ENCODE measurements around the gene RAD51B.
"Not testable (repeated sequence)": the region's sequence is repeated elsewhere in the genome, so short reads cannot be mapped to it uniquely, and the experiment has no call there.

Gene RAD51B

DNA sequence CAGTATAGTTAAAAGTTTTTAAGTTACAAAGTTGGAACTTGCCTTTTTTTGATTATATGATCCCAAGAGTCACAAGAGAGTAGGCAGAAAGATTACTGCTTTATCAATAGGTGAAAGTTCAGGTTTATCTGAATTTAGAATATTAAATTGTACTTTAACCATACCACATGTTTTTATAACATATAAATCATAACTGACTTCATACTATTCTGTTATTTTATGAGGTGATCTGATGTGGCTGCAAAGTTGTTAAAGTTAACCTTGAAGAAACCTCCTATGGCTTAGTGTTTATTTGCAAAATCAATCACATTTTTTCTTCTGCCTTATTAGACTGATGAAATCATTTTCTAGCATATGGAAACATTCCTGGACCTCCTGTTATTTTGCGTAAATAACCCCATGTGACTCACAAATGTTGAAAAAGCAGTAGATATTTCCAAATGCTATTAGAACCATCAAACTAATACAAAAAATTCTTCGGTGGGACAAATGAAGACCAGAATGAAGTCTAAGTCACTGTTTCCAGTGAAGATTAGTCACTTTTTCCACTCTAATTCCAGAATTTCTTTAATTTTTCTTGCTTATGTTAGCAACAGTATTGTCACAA lies 132.1 kb downstream of the RAD51B start:
- no peak for DNase-seq

DNA sequence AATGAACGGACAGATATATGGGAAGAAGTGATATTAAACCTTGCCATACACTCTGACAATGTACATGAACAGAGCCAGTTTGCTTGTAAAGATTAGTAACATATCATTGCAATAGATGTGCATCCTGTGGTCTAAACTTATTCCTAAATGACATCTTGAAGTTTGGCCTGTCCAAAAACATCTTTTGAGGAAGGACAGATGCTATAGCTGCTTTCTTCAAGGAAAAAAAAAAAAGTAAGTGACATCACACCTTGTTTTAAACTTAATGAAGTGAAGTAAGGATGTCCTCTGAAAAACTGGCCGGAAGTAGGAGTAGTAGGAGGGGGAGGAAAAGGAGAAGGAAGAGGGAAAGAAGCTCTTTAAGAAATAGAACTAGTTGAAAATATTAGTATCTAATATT lies 132.8 kb downstream of the RAD51B start:
- no peak for DNase-seq

DNA sequence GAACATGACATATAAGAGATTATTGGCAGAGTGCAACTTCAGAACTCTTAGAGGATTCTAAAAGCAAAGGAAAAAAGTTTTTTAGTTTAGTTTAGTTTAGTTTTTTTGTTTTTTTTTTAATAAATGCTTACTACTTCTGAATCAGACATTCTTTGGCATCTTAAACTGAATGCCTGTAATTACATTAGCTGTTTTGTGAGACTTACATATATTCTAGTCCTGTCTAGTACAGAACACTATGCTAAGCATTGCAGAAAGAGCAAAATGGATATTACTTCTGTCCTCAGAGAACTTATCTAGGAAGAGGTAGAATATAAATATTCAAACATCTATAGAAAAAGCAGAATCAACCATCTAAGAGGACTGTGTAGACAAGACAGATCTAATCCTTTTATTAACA lies 133.2 kb downstream of the RAD51B start:
- no peak for DNase-seq

DNA sequence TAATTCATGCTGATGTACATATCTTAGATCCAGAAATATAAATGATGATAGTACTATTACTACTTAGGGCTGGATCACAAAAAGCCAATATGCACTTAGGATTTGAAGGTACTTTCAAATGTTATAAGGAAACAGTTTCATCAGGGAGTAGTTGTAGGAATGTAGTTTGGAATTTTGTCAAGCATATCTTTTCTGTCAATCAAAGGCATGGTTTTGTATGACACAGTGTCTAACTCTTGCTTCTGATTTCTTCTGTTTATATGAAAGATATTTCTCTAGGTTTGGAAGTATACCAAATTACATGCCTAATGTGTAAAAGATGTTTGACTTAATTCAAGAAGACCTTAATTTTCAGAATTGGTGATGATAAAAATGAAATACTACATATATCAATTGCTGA lies 135.7 kb downstream of the RAD51B start:
- DNase-seq: no peak

DNA sequence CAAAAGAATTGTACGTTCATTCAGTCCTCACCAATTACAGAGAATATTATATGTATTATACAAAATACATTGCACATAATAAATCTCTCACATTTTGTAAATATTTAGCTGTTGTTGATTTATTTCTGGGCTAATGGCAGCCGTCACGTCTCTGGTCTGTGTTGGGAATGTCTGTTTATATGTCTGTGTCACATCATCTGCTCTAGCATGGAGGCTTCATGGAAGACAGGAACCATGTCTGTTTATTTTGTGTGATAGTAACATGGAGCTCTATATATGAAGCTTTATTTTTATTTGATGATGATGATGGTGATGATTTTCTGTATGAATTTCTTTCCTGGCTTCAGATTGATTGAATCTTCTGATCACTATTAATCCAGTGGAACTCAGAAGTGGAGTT lies 138.4 kb downstream of the RAD51B start:
- no peak for DNase-seq

DNA sequence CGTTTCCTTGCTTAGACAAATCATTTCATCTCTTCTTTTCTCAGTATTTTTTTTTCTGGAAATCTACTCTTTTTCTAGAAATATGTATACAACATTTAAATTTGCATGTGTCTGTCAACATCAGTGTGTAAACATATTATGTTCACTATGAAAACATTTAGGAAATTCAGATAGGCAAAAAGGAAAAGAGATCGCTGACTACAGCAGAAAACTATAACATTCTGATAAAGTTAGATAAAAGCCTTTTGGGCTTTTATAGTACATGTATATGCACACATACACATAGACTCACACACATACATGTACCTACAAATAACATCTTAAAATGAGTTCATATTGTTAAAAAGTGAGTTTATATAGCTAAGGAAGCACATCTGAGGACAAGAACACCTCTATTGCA lies 142.1 kb downstream of the RAD51B start:
- DNase-seq: no peak

DNA sequence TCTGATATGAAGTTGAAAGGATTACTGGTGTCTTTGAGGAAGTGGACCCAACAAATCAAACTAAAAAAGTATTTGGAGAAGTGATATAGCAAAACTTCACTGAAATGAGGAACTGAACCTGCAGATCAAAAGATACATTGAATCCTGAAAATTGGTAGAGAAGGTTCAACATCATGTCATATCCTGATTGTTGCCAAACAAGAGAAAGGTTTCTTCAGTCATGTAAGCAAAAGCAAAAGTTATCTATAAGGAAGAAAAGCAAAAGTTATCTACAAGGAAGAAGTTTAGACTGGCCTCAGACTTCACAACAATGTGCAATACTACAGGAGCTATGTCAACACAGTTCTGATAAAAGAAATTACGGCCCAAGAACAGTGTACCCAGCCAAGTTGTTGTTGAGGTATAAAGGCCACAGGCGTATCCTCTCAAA lies 142.7 kb downstream of the RAD51B start:
- DNase-seq: no peak

DNA sequence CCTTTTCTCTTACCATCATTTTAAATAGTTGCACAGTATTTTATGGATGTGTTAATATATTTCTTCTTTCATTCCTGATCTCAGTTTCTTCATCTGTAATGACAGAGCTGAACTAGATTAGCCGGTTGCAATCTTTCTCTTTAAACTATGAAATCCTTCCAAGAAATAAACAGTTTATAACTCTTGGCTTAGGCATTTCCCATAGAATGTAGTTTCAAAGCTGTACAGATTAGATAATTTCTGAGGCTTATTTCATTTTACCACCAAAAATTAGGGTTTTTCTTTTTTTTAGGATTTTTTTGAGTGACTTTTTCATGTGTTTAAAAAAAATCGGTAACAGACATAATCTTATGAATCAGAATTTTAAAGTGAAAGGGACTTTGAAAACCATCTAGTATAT lies 144.0 kb downstream of the RAD51B start:
- no peak for DNase-seq

DNA sequence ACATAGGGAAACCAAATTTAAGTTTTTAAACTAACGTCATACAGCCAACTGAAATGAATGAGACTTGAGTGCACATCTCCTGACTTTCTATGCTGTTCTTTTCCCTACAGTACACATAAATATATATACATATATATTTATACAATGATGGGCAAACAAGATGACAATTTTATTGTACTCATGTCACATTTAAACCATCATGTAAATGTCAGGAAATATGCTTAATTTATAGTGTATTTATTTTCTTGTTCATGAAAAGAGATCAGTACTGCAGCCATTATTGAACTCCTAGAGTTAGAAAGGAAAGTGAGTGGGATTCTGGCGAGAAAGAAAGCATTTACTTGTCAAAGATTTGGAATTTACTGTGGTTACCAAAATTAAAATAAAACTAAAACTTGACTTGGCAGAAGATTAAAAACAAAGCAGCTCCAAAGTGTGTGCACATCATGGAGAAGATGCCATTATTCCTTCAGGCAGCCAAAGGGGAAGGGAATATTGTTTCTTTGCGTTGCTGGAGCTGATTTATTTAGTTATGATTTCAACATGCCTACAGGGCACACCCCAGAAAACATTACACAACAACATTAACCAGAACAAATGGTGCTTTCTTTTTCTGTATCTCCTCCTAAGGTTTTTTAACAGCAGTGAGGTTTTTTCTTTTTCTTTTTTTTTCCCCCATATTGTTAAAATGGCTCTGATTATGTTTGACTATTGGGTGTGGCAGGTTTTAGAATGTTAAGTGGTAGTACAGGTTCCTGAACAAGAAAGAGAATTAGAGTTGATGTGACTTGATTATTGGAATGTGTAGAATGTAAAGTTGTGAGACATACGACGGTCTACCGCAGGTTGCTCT lies 144.6 kb downstream of the RAD51B start:
- no peak for DNase-seq

DNA sequence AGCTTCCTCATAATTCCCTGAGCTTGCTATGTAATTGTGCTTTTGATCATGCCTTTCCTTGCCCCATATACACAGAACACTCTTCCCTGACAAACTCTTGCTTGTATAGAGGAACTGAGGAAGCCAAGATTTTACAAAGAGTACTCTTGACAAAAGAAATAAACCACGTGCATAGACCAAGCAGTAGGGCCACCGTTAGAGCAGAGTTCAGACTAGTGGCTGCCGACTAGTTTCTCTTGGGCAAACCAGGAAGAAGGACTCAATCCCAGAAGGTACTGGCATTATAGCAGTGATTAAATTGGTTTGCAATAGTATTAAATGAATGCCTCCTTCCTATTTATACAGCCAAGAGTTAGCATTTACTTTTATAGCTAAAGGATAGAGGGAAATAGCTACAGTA lies 146.1 kb downstream of the RAD51B start:
- DNase-seq: no peak

DNA sequence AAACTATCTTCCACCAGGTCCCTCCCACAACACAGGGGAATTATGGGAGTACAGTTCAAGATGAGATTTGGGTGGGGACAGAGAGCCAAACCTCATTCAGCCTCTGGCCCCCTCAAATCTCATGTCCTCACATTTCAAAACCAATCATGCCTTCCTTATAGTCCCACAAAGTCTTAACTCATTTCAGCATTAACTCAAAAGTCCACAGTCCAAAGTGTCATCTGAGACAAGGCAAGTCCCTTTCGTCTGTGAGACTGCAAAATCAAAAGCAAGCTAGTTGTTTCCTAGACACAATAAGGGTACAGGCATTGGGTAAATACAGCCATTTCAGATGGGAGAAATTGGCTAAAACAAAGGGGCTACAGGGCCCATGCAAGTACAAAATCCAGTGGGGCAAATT lies 147.6 kb downstream of the RAD51B start:
- no peak for DNase-seq

DNA sequence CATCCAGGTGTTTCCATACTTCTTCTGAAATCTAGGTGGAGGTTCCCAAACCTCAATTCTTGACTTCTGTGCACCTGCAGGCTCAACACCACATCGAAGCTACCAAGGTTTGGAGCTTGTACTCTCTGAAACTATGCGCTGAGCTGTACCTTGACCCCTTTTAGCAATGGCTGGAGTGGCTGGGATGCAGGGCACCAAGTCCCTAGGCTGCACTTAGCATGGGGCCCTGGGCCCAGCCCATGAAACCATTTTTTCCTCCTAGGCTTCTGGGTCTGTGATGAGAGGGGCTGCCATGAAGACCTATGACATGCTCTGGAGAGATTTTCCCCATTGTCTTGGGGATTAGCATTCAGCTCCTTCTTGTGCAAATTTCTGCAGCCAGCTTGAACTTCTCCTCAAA lies 148.4 kb downstream of the RAD51B start:
- not testable (repeated sequence) for DNase-seq

DNA sequence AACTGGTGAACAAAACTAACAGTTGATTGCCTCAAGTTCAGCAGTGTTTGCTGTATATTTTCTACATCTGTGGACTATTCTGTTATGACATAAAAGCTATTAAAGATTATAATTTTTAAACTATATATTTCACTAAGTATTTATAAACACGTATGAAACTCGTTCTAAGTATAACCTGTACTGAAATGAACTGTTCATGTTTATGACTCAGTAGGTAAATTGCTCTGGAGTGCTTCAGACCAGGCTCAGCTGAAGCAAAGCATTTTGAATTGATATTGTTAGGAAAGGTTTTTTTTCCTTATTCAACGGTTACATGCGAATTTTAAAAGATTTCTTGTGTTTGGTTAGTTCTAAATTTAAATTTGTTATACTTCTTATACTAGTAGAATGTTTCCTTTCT lies 151.3 kb downstream of the RAD51B start:
- no peak for DNase-seq

DNA sequence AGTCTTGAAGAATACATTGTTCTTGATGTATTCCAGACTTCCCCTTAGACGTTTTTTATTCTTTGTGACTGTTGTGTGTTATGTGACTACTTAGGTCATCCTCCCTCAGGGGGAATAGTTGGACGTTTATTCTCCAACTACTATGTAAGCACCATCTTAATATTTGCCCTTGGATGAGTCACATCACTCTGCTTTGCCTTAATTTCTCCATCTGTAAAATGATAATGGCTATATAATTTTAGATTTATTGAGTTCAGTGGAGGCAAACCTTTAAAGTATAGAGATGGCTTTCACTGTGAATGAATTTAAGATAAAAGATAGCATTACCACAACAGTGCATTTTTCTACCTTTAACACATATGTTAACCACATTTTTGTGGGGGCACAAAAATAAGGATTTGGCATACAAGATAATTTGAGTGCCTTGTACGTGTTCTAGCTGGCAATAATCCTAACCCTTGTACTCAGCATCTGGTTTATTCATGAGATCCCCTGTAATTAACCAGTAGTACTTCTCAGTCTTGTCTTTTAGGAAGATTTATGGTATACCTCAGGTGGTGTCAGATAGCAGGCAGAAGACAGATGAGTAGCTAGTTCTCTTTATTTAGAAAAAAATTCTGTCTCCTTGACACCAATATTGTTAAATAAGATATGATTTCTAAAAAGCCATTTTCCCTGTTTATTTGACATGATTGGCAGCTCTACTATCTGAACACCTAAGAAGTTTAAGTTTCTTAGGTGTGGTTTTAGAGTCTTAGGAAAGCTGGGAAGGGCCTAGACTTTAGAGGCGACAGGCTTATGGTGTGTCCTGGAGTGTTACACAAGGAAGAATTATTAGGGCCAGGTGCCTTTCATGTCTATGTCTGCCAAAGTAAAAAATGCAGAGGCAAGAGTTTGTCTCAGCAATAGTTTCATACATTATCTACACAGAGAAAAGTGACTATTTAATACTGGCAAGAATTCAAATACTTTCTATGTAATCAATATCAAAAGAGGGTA lies 152.3 kb downstream of the RAD51B start:
- DNase-seq: no peak

DNA sequence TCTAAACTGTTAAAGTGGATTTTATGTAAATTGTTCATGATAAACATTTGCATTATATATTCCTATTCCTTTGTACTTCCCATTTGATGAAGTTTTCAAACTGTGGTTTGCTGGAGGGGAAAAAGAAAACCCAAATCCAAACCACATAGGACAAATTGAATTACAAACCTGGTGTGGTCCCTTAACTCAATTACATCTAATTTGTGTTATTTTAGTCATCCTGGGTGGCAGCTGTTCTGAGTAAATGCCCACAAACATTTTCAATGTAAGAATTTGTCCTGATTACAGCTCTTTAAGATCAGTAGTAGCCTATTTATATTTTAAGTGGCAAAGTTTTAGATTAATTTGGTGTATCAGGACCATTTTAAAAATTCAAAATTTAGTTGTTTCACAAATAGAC lies 153.9 kb downstream of the RAD51B start:
- no peak for DNase-seq

DNA sequence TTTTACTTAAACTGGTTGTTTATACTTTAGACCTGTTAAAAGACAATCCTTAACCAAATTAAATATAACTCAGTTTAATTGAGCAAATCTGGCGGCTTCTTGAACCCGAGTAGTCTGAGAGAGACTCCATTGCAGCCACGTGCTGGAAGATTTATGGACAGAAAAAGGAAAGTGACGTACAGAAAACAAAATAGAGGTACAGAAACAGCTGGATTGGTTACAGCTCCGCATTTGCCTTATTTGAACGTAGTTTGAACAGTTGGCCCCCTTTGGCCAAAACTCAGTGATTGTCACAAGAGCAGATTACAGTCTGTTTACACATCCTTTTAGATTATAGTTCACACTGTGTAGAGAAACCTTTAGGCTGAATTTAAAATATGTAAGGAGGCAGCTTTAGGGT lies 155.9 kb downstream of the RAD51B start:
- no peak for DNase-seq

DNA sequence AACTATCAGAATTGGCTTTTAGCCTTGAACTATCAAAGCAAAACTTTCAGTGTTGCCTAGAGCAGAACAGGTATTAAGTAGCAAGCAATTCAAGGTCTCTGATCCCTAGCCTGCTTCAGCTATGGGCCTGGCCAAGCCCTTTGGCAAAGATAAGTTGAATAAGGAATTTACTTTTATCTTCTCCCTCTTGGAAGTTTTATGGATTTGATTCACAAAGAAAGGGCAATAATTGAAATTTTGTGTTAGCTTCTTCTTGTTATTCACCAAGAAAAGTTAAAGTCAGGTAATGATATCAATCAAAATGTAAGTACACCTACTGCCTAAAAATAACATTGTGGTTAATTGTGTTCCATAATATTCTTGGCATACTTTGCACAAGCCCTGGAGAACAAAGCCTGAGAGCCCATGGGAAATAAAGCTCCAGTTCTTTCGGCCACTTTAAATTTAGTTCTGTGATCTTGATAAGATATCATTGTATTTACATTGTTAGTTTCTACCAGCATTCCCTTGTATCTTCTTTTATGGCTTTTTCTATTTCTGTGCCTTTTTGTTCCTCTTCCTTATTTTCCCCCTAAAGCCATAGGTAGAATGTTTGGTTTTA lies 158.0 kb downstream of the RAD51B start:
- DNase-seq: no peak

DNA sequence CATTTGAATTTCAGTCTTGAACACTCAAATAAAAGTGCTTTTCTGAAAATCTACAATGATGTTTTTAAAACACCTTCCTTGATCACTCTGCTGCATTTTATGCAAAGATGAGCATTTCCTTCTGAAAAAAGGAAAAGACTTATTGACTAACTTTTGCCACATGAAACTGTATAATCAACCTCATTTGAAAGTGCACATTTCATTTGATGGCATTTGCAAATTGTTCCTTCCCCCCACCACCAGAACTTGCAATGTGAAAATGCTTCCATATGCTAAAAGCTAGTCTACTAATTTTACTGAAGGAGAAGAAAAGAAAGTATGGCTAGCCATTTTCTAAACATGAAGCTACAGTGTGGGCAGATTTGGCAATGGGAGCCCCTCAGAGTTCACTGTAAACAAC lies 159.2 kb downstream of the RAD51B start:
- no peak for DNase-seq

DNA sequence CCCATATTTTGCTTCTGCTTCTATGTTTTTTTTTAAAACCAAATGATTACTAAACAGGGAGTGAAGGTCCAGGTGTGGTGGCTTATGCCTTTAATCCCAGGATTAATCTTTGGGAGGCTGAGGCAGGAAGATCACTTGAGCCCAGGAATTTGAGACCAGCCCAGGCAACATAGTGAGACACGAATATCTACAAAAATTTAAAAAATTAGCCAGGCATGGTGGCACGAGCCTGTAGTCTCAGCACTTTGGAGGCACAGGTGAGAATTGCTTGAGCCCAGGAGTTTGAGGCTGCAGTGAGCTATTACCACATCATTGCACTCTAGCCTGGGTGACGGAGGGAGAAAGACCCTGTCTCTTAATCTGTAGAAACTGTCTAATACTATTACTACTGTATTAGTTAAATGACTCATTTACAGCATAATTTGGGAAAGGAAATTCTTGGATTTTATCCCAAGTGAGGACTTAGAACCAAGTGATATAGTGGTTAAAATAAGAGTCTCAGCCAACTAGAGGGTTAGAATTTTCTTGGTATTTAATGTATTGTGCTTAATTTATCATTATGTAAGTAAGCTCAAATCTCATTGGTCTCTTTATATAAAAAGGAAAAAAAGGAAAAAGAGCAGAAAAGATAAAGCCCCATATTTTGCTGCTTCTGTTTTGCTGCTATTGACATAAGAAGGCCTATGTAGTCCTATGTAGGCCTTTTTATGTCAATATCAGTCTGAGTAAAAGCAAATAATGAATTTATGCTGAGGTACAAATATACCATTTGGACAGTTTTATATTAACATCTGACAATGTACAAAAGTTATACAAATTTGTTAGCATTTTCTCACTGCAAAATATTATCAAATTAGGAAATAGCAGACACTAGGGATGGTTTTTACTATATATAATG lies 163.4 kb downstream of the RAD51B start:
- DNase-seq: no peak

DNA sequence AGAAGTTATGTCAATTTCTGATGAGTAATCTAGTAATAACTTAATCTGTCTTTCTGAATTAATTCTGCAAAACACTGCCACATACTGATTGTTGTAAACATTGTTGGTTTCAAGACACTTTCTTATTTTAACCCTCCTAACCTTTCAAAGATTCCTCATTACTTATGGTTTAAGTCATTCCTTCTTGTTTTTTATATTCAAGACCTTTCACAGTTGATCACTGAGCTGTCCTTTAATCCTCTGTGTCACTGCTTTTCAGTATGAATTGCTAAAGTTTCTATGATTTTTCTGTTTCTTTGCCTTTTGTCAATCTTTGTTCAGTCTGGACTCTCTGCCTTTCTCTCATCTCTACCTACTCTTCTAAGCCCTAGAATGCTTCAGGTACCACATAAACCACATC lies 164.7 kb downstream of the RAD51B start:
- DNase-seq: no peak

DNA sequence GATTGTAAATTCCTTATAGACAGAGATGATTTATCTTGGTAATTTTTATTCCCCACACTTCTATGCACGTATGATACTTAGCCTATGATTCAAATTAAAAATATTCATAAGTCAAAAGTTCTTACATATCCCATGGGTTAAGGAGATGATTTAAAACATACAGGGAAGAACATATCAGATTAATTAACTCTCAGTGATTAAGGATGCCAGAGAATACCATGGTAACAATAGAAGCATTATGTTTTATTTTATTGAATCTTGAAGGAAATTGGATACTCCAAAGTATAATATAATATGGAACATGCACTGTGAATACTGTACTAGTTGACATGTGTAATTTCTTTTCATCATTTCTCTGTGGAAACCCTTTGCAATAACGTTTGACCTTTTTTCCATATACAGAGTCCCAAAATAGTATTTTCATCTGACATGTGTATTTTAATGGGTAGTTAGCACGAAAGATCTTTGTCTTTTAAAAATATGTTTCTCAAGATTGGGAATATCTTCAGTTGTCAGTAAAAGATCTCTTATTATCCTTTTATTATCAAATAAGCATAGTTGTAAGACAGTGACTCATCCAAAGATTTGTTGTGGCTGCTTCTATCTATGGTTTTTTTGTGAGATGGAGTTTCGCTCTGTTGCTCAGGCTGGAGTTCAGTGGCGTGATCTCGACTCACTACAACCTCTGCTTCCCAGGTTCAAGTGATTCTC lies 166.7 kb downstream of the RAD51B start:
- no peak for DNase-seq

Data from midbrain (tissue), 1 donor.